Activated B cell treated with CpG ODN at 0.5 μM for 24 hours (primary cell): Measurements from ENCODE around the gene ASB10. TPM values are rescaled to one million over a fixed set of nuclear protein-coding genes. Genes with fewer than 3 reads are reported as not detected.

ENCODE experiments used
- ATAC-seq: fragments of 200-7000 bp; cut with Tn5 transposase; one replicate; pipeline ENCODE4 v1.10.0; 2021; ENCODE audit warnings: low read depth, mild to moderate bottlenecking, moderate library complexity
- CTCF ChIA-PET: fragments of 350-600 bp; sonication (Branson Sonifier 250); formaldehyde crosslinking; loops from one replicate; lab custom pipeline; 2021; ENCODE audit warnings: antibody characterized with exemption; lab: Charles Lee
- POLR2A ChIA-PET: fragments of 350-600 bp; sonication (Branson Sonifier 250); formaldehyde crosslinking; loops from one replicate; lab custom pipeline; 2021; ENCODE audit warnings: antibody characterized with exemption; lab: Charles Lee
- DNase-seq: peaks from one replicate; pipeline ENCODE4 v3.0.0; 2022
- H3K27ac Mint-ChIP-seq: one replicate; pipeline ENCODE4 v1.8.0; 2020; ENCODE audit warnings: mixed read lengths
- H3K27me3 Mint-ChIP-seq: one replicate; pipeline ENCODE4 v1.8.0; 2021; ENCODE audit warnings: mixed read lengths
- H3K36me3 Mint-ChIP-seq: one replicate; pipeline ENCODE4 v1.8.0; 2021; ENCODE audit warnings: low read depth, mixed read lengths
- H3K4me1 Mint-ChIP-seq: one replicate; pipeline ENCODE4 v1.8.0; 2021; ENCODE audit warnings: mixed read lengths
- H3K4me3 Mint-ChIP-seq: one replicate; pipeline ENCODE4 v1.8.0; 2020; ENCODE audit warnings: mild to moderate bottlenecking, mixed read lengths
- H3K9me3 Mint-ChIP-seq: one replicate; pipeline ENCODE4 v1.8.0; 2020; ENCODE audit warnings: mixed read lengths
- intact Hi-C: fragments of 100-400 bp; cut with micrococcal nuclease; formaldehyde crosslinking; loops from one replicate; pipeline ENCODE4 v1.15.1; 2024
- total RNA-seq: library from RNA; stranded (reverse); gene quantifications from 2 replicates; pipeline ENCODE4 v1.2.3, GENCODE V29; 2022
- TF ChIP-seq, protein P1 (sequence below): fragments of 200-600 bp; IDR thresholded peaks from one replicate; pipeline ENCODE4 v1.8.0; 2022; ENCODE audit warnings: antibody characterized with exemption, mild to moderate bottlenecking

ASB10 gene
- total RNA-seq, 1 donor from 2014 or later: not detected

DNA sequence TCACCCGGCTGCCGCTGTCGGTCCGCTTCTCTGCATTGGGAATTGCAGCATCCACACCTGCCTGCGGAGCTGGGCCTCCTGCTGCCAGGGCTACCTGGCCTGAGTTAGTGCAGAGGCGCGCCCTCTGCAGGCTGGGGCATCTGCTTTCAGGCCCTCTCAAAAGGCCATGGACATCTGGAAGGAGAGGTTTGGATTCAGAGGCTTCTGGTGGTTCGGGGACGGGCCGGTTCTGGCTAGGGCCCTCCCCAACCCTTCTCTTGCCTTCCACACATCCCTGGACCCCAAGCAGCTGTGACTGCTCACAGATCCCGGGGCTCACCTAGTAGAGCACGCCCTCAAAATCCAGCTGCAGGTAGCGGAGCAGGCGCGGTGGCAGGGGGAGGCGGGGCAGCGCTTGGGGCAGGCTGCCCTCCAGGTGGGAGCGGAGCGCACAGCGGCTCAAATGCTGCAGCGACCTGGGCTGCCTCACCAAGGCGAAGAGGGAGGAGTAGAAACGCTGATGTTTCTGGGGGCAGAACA lies 11.2 kb downstream of the ASB10 start:
- DNase-seq: peak; percentile 10
- Mint-ChIP-seq H3K27ac (no peak overlapping the region), H3K4me3 (no peak overlapping the region), H3K27me3 (peaks cover 46% of the 10 kb centered on the region), H3K4me1 (peaks cover 2% of the 10 kb centered on the region), H3K36me3 (no peaks in the 10 kb centered on the region), H3K9me3 (no peaks in the 10 kb centered on the region)
- ChIA-PET CTCF (no interaction called here), POLR2A (no interaction called here)
- intact Hi-C loops: no loop called here
- TF ChIP-seq, protein P1, sequence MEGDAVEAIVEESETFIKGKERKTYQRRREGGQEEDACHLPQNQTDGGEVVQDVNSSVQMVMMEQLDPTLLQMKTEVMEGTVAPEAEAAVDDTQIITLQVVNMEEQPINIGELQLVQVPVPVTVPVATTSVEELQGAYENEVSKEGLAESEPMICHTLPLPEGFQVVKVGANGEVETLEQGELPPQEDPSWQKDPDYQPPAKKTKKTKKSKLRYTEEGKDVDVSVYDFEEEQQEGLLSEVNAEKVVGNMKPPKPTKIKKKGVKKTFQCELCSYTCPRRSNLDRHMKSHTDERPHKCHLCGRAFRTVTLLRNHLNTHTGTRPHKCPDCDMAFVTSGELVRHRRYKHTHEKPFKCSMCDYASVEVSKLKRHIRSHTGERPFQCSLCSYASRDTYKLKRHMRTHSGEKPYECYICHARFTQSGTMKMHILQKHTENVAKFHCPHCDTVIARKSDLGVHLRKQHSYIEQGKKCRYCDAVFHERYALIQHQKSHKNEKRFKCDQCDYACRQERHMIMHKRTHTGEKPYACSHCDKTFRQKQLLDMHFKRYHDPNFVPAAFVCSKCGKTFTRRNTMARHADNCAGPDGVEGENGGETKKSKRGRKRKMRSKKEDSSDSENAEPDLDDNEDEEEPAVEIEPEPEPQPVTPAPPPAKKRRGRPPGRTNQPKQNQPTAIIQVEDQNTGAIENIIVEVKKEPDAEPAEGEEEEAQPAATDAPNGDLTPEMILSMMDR: no peak
- ATAC-seq: no peak

DNA sequence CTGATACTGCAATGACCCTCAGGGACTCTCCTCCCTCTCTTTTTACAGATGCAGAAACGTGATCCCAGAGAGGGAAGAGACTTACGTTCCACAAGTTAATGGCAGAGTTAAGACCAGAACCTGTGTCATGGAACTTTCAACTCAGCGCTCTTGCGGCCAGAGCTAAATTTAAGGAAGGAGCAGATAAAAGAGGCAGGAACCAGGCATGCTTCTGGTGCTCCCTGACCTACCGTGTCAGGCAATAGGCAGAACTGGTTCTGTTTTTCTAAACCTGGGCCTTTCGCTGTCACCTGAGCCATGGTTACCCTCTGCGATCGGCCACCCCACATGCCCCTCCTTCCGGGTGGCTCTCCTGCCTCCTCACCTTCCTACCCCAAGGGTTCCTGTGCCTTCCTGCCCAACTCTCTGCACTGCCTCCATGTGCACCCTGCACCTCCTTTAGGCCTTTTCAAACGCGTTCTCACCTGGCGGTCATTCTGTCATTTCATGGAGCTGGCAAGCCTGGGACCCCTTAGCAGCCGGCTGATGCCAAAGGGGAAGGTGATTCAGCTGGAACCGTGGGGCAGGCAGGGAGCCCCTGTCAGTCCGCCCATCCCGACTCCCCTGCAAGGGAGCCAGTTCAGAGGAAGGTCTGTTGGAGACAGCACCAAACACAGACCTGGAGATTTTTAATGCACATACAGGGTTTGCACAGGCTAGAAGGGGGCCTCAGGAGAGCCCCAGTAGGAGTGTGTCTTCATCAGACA lies 11.8 kb downstream of the ASB10 start:
- intact Hi-C loops: no loop called here
- Mint-ChIP-seq H3K27ac (no peak overlapping the region), H3K4me3 (no peak overlapping the region), H3K9me3 (no peaks in the 10 kb centered on the region), H3K27me3 (peaks cover 49% of the 10 kb centered on the region), H3K36me3 (no peaks in the 10 kb centered on the region), H3K4me1 (peaks cover 2% of the 10 kb centered on the region)
- DNase-seq: no peak
- ATAC-seq: no peak
- POLR2A ChIA-PET: no interaction called here
- TF ChIP-seq, protein P1: no peak
- CTCF ChIA-PET: interaction anchor here (0.7 kb wide), 1 partner anchor 69 kb away, joined by 3 read pairs; no protein-coding TSS in a partner anchor

DNA sequence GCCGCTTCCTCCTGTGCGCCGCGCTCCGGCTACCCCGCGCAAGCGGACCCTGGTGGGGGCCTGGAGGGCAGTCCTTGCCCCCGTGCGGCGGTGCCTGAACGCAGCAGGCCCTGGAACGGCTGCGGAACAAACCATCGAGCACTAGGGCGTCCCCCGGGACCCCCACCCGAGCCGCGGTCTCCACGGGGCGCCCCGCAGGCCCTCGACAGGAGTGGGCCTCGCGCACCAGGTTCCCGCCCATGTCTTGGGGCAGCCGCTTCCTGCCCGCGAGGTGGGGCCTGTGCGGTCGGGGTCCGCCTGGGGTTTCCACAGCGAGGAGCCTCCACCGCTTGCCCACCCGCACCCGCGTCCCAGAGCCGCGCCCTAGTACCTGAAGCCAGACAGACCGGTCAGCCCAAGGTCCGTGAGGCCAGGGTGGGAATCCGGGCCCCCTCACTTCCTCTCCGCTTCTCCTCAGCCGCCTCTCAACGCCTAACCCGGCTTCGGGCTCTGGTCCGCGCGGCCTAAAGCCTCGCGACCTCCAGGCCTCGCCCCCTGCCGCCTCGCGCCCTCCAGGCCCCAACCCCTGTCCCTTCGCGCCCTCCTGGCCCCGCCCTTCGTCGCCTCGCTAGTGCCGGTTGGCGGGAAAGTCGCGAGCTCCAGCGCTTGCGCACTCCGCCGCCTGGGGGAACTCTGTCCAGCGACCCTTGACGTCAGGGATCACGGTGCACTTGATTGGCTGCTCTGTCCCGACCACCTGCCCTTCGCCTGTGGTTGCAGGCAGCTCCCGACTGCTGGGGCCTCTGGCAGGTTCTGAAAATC lies 12.6 kb downstream of the ASB10 start:
- Mint-ChIP-seq H3K4me3 (no peak overlapping the region), H3K27me3 (peaks cover 52% of the 10 kb centered on the region), H3K9me3 (no peaks in the 10 kb centered on the region), H3K36me3 (no peaks in the 10 kb centered on the region), H3K4me1 (peaks cover 2% of the 10 kb centered on the region), H3K27ac (no peak overlapping the region)
- no peak for DNase-seq
- peak; percentile 41 for ATAC-seq
- CTCF ChIA-PET: interaction anchor here (0.7 kb wide), 1 partner anchor 69 kb away, joined by 3 read pairs; no protein-coding TSS in a partner anchor
- intact Hi-C loops: no loop called here
- POLR2A ChIA-PET: no interaction called here
- TF ChIP-seq, protein P1: no peak

DNA sequence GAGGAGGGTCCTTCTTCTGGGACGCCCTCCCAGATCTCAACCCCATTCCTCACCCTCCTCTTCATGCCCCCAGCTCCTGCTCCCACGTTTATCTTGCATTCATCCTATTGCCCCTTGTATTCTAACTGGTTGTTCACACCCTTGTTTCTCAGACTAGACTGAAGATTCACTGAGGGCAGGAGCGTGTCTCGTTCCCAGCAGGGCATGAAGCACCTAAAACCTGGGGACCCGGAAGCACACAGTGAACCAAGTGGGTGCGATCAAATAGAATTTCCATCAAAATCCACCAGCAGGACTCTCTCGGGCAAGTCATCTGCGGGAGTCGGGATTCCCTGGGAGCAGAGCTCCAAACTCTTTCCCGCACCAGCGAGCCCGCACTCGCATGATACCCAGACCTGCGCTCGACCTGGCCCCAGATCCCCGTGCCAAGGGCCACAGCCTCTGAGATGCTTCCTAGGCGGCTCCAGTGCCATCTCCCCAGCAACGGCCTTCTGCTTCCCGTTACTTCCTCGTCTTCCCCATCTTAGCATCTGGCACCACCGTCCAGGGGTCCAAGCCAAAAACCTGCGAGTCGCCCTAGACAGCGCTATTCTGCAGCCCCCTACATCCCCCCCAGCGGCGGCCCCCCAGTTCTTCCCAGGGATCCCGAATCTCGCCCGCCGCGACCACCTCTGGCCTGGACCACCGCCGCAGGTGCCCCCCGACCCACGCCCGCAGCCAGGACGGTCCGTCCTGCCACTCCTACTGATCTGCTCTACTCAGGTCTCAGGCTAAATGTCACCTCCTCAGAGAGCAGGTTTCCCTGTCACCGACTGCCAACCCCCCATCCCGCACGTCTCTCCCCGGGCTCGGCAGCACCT lies 13.4 kb downstream of the ASB10 start:
- POLR2A ChIA-PET: no interaction called here
- TF ChIP-seq, protein P1: no peak
- H3K4me3 Mint-ChIP-seq: no peak overlapping the region
- ATAC-seq: no peak
- no peaks in the 10 kb centered on the region for H3K36me3 Mint-ChIP-seq
- H3K27me3 Mint-ChIP-seq: peaks cover 54% of the 10 kb centered on the region
- intact Hi-C loops: loop anchor here (2.0 kb wide), 1 partner anchor 161 kb away; no protein-coding TSS in a partner anchor
- H3K27ac Mint-ChIP-seq: no peak overlapping the region
- CTCF ChIA-PET: no interaction called here
- H3K4me1 Mint-ChIP-seq: peaks cover 2% of the 10 kb centered on the region
- DNase-seq: no peak
- H3K9me3 Mint-ChIP-seq: no peaks in the 10 kb centered on the region
